ENCODE results near the gene HELZ.
A peak's percentile ranks its signal among the peaks of the same experiment; 100 is the strongest.

Gene HELZ

DNA sequence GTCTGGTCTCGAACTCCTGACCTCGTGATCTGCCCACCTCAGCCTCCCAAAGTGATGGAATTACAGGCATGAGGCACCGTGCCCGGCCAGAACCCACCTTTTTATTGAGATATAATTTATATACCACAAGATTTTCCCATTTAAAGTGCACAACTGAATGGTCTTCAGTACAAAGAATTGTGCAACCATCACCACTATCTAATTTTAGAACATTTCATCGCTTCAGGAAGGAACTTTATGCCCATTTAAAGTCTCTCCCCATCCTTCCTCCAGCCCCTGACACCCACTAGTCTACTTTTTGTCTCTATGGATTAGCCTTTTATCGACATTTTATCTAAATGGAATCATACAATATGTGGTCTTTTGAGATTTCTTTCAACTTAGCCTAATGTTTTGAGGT lies 25.4 kb upstream of the HELZ start:
- DNase-seq (ENCODE audit: low read depth): no peak
- in situ Hi-C loops (cut with HindIII; ENCODE audit: low sequenced_read_pairs): no loop called here
- no peak overlapping the region for H3K4me3 ChIP-seq (ENCODE audit: low read depth, low read length)
- TF ChIP-seq, protein P1, sequence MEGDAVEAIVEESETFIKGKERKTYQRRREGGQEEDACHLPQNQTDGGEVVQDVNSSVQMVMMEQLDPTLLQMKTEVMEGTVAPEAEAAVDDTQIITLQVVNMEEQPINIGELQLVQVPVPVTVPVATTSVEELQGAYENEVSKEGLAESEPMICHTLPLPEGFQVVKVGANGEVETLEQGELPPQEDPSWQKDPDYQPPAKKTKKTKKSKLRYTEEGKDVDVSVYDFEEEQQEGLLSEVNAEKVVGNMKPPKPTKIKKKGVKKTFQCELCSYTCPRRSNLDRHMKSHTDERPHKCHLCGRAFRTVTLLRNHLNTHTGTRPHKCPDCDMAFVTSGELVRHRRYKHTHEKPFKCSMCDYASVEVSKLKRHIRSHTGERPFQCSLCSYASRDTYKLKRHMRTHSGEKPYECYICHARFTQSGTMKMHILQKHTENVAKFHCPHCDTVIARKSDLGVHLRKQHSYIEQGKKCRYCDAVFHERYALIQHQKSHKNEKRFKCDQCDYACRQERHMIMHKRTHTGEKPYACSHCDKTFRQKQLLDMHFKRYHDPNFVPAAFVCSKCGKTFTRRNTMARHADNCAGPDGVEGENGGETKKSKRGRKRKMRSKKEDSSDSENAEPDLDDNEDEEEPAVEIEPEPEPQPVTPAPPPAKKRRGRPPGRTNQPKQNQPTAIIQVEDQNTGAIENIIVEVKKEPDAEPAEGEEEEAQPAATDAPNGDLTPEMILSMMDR (IDR thresholded peaks at IDR 0.05; ENCODE audit: low read depth, low read length, missing control alignments): no peak

DNA sequence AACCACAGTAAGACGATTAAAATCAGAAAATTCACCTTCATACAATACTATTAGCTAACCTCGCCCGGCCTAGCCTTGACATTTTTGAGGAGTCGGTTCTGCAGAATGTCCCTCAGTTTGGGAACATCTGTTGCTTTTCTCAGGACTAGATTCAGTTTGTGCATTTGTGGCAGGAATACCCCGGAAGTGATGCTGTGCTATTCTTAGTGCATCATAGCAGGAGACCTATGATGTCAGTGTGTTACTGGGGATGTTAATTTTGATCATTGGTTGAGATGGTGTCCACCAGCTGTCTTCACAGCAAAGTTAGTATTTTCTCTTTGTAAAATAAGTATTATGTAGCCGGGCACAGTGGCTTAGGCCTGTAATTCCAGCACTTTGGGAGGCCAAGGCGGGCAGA lies 21.5 kb upstream of the HELZ start:
- no peak overlapping the region for H3K4me3 ChIP-seq (ENCODE audit: low read depth, low read length)
- in situ Hi-C loops (cut with HindIII; ENCODE audit: low sequenced_read_pairs): no loop called here
- TF ChIP-seq, protein P1 (IDR thresholded peaks at IDR 0.05; ENCODE audit: low read depth, low read length, missing control alignments): no peak
- no peak for DNase-seq (ENCODE audit: low read depth)

DNA sequence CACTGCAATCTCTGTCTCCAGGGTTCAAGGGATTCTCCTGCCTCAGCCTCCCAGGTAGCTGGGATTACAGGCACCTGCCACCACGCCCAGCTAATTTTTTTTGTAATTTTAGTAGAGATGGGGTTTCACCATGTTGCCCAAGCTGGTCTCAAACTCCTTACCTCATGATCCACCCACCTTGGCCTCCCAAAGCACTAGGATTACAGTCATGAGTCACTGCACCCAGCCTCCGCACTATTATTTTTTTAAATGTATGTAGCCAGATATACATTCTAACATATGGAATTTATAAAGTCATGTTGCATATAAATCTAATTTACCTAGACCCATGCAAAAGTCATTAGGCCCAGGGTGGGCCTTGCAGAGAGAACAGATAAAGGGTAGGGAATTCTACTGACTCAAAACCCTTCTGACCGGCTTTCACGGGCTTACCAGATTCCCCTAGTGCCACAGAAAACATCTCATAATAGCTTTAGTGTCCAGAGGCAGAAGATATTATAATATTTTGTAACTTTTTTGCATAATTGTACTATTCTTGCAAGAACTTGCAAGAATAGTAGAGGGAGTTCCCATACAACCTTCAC lies 20.5 kb upstream of the HELZ start:
- no peak overlapping the region for H3K4me3 ChIP-seq (ENCODE audit: low read depth, low read length)
- TF ChIP-seq, protein P1 (IDR thresholded peaks at IDR 0.05; ENCODE audit: low read depth, low read length, missing control alignments): no peak
- in situ Hi-C loops (cut with HindIII; ENCODE audit: low sequenced_read_pairs): no loop called here
- no peak for DNase-seq (ENCODE audit: low read depth)

DNA sequence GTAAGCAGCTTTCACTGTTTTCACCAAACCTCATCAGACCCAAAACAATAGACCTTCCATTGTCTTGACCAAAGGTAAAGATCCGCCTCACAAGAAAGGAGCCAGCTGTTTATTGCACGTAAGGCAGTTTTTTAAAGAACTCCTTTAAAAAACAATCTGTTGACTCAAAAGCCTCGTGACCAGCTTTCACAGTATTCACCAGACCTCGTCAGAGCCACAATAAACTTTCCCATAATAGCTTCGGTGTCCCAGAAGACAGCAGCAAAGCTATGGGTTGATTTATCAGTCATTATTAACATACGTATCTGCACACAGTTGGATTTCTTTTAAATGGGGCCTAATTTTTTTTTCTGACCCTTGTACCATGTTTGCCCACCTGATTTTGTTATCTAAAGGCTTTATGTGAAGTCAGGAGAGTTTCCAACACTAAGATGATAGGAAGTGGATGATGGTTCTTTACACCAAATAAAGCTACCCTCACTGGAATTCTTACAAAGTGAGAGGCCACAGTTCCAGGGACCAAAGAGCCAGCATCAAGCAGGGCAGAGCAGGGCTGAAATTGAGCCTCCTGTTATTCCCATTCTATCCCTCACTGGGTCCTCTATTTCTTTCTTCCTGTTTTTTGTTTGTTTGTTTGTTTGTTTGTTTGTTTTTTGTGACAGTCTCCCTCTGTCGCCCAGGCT lies 17.6 kb upstream of the HELZ start:
- no peak overlapping the region for H3K4me3 ChIP-seq (ENCODE audit: low read depth, low read length)

DNA sequence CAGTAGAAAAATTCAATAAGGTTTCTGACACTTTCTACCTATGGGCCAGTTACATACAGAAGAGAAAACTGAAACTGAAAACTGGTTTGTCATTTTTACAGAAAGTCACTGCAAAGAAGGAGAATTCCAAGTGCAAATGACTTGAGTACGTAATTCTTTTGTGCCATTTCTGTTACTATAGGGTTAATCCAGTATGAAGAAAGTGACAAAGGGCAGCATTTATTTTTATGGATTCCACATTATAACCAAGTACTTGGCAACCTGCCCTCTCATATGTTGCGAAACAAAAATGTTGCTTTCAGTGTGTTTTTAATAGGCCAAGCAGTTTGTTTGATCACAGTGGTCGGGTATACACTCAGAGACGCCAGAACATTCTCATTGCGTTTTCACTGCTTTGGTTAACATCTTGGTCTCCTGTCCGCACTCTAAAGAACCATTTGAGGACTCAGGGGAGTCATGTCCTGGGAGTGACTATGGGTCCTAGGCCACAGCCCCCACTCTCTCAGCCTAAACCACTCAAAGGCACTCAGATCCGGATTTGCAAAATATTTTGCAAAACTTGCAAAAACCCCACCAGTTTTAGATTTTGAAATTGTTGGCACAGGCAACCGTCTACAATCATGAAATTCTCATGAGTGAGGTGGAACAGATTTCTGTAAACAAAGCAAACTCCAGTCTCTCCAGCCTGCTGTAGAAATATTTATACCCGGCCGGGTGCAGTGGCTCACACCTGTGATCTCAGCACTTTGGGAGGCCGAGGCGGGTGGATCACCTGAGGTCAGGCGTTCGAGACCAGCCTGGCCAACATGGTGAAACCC lies 15.4 kb upstream of the HELZ start:
- TF ChIP-seq, protein P1 (IDR thresholded peaks at IDR 0.05; ENCODE audit: low read depth, low read length, missing control alignments): no peak
- DNase-seq (ENCODE audit: low read depth): peak; percentile 76
- no peak overlapping the region for H3K4me3 ChIP-seq (ENCODE audit: low read depth, low read length)
- in situ Hi-C loops (cut with HindIII; ENCODE audit: low sequenced_read_pairs): no loop called here

More for the DNA sequence above, 17.6 kb upstream of the HELZ start:
- in situ Hi-C loops (cut with HindIII; ENCODE audit: low sequenced_read_pairs): no loop called here
- TF ChIP-seq, protein P1 (IDR thresholded peaks at IDR 0.05; ENCODE audit: low read depth, low read length, missing control alignments): no peak
- DNase-seq (ENCODE audit: low read depth): no peak

DNA sequence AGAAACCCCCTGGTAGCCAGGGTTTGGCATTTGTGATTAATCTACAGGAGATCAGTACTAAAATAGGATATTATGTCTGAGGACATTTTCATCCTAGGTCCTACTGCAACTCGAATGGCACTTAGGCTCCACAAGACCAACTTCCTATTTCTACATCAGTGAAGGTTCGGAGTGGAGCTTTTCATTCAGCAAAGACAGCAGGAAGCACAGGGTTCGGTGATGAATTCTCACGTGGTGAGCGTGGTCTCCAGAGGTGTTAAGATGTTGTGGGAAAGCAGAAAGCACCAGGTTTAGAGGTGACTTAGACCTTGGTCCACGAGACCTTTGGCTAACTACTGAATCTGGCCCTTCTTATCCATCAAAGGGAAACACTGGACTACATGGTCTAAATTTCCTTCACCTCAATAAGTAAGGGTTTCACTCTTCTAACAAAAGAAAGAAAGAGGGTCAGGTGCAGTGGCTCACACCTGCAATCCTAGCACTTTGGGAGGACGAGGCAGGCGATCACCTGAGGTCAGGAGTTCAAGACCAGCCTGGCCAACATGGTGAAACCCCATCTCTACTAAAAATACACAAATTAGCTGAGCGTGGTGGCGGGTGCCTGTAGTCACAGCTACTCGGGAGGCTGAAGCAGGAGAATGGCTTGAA lies 13.9 kb upstream of the HELZ start:
- TF ChIP-seq, protein P1 (IDR thresholded peaks at IDR 0.05; ENCODE audit: low read depth, low read length, missing control alignments): no peak
- no peak for DNase-seq (ENCODE audit: low read depth)
- in situ Hi-C loops (cut with HindIII; ENCODE audit: low sequenced_read_pairs): no loop called here
- no peak overlapping the region for H3K4me3 ChIP-seq (ENCODE audit: low read depth, low read length)

Data from astrocyte of the cerebellum (primary cell).